A673 (cell line): Measurements from ENCODE around the gene TMED9.

Source experiments
- CTCF ChIP-seq: fragments of 300-800, 200-600 bp; sonication (generic); conservative IDR thresholded peaks from 2 replicates; pipeline ENCODE4 v1.5.1; 2017; ENCODE audit warnings: low read depth, mild to moderate bottlenecking, antibody characterized with exemption, low read length, moderate library complexity, mixed read lengths
- EZH2 ChIP-seq: fragments of 200-600 bp; sonication (generic); IDR thresholded peaks from 2 replicates; pipeline ENCODE4 v1.6.1; 2017; ENCODE audit warnings: borderline replicate concordance, low read depth, mild to moderate bottlenecking, mixed read lengths, antibody characterized with exemption, low read length; ENCODE audit not compliant: poor library complexity, severe bottlenecking

DNA sequence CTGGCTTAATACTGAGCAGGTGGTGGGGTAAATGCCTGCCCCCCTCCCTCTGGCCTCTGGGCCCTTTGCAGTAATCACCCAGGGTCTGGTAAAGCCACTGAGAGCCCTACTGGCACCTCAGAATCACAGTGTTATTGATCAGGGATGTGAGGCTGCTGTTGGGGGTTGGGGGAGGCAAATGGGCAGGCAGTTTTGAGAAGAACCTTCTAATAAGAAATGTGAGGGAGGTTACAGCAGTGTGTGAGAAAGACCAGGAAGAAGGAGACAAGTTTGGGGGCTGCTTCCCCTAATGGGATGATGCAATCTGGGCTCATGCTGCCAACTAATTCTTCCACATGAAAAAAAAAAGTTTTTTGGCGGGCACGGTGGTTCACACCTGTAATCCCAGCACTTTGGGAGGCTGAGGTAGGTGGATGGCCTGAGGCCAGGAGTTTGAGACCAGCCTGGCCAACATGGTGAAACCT is 4.8 kb downstream of the TMED9 start:
- TF ChIP-seq EZH2 (no peak), CTCF (no peak)
